Measurements from ENCODE around the gene ANKEF1.

- no peak for TF ChIP-seq CTCF (conservative IDR thresholded peaks at IDR 0.05; ENCODE audit: low read length)
- no peak for TF ChIP-seq EZH2phosphoT487 (IDR thresholded peaks at IDR 0.05; ENCODE audit: borderline replicate concordance)
Measured at GRCh38 chr20:9994676-9995075, 40.1 kb upstream of the ANKEF1 start.
